ENCODE measurements around the gene NFS1. TPM values are rescaled to one million over a fixed set of nuclear protein-coding genes. Genes with fewer than 3 reads are reported as not detected.
"Not testable (repeated sequence)": the region's sequence is repeated elsewhere in the genome, so short reads cannot be mapped to it uniquely, and the experiment has no call there.

The NFS1 gene
- total and polyA plus RNA-seq, 3 donors from 2014 or later: 84.1 to 90.6 (median 86.6) TPM

GRCh38 chr20:35718972-35719635 is 20.0 kb upstream of the NFS1 start:
- intact Hi-C loops (cut with DNase I; ENCODE audit: low total_unique reads): no loop called here
- no peak for DNase-seq
- no peaks in the 10 kb centered on the region for H3K4me1 ChIP-seq
- WGBS, 2 donors: 81% methylated on average over 12 of the region's 12 CpGs
- no peak overlapping the region for H3K27ac ChIP-seq
- TF ChIP-seq POLR2A (IDR thresholded peaks at IDR 0.05): no peak
- TF ChIP-seq, protein P1, sequence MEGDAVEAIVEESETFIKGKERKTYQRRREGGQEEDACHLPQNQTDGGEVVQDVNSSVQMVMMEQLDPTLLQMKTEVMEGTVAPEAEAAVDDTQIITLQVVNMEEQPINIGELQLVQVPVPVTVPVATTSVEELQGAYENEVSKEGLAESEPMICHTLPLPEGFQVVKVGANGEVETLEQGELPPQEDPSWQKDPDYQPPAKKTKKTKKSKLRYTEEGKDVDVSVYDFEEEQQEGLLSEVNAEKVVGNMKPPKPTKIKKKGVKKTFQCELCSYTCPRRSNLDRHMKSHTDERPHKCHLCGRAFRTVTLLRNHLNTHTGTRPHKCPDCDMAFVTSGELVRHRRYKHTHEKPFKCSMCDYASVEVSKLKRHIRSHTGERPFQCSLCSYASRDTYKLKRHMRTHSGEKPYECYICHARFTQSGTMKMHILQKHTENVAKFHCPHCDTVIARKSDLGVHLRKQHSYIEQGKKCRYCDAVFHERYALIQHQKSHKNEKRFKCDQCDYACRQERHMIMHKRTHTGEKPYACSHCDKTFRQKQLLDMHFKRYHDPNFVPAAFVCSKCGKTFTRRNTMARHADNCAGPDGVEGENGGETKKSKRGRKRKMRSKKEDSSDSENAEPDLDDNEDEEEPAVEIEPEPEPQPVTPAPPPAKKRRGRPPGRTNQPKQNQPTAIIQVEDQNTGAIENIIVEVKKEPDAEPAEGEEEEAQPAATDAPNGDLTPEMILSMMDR (IDR thresholded peaks at IDR 0.05): no peak
- no peaks in the 10 kb centered on the region for H3K27me3 ChIP-seq
- H3K36me3 ChIP-seq (ENCODE audit: low read depth, missing control alignments): no peaks in the 10 kb centered on the region
- no peaks in the 10 kb centered on the region for H3K9me3 ChIP-seq
- no peak overlapping the region for H3K4me3 ChIP-seq

GRCh38 chr20:35718321-35718720 is 19.2 kb upstream of the NFS1 start:
- H3K4me3 ChIP-seq; H3K27ac ChIP-seq; DNase-seq; H3K9me3 ChIP-seq; H3K36me3 ChIP-seq (ENCODE audit: low read depth, missing control alignments); H3K27me3 ChIP-seq; intact Hi-C loops (cut with DNase I; ENCODE audit: low total_unique reads); H3K4me1 ChIP-seq: not testable (repeated sequence)
- 85 to 87% methylated on average over 8 of the region's 8 CpGs for WGBS, 2 donors

- H3K27me3 ChIP-seq: no peaks in the 10 kb centered on the region
- intact Hi-C loops (cut with DNase I; ENCODE audit: low total_unique reads): no loop called here
- no peaks in the 10 kb centered on the region for H3K36me3 ChIP-seq (ENCODE audit: low read depth, missing control alignments)
- H3K4me1 ChIP-seq: no peaks in the 10 kb centered on the region
- no peak overlapping the region for H3K27ac ChIP-seq
- no peak for TF ChIP-seq POLR2A (IDR thresholded peaks at IDR 0.05)
- TF ChIP-seq, protein P1 (IDR thresholded peaks at IDR 0.05): no peak
- WGBS, 2 donors: 93 to 95% methylated on average over 4 of the region's 4 CpGs
- no peak for DNase-seq
- no peaks in the 10 kb centered on the region for H3K9me3 ChIP-seq
- no peak overlapping the region for H3K4me3 ChIP-seq
Observed at GRCh38 chr20:35716330-35716729, 17.2 kb upstream of the NFS1 start.

DNA sequence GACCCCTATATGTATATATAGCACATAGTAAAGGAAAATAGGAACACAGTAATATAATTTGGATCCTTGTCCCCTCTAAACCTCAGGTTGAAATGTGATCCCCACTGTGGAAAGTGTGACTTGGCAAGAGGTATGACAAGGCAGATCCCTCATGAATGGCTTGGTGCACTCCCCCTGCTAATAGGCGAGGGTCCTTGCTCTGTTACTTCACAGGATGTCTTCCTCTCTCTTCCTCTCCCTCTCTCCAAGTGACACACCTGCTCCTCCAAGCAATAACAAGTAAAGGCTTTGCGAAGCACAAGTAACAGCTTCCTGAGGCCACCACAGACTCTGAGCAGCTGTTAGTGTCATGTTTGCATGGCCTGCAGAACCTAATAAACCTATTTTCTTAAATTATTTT is 16.5 kb upstream of the NFS1 start:
- no peak overlapping the region for H3K4me3 ChIP-seq
- DNase-seq: no peak
- no peak overlapping the region for H3K27ac ChIP-seq
- H3K9me3 ChIP-seq: no peaks in the 10 kb centered on the region
- TF ChIP-seq POLR2A (IDR thresholded peaks at IDR 0.05): no peak
- TF ChIP-seq, protein P1 (IDR thresholded peaks at IDR 0.05): no peak
- no peaks in the 10 kb centered on the region for H3K4me1 ChIP-seq
- no peaks in the 10 kb centered on the region for H3K36me3 ChIP-seq (ENCODE audit: low read depth, missing control alignments)
- no peaks in the 10 kb centered on the region for H3K27me3 ChIP-seq
- WGBS, 2 donors: 92 to 93% methylated on average over 2 of the region's 2 CpGs
- intact Hi-C loops (cut with DNase I; ENCODE audit: low total_unique reads): no loop called here

GRCh38 chr20:35714127-35714526 is 15.0 kb upstream of the NFS1 start:
- no peak overlapping the region for H3K27ac ChIP-seq
- no peaks in the 10 kb centered on the region for H3K9me3 ChIP-seq
- 58 to 62% methylated on average over 4 of the region's 4 CpGs for WGBS, 2 donors
- H3K36me3 ChIP-seq (ENCODE audit: low read depth, missing control alignments): no peaks in the 10 kb centered on the region
- no peaks in the 10 kb centered on the region for H3K4me1 ChIP-seq
- intact Hi-C loops (cut with DNase I; ENCODE audit: low total_unique reads): no loop called here
- no peak for DNase-seq
- H3K27me3 ChIP-seq: no peaks in the 10 kb centered on the region
- H3K4me3 ChIP-seq: no peak overlapping the region
- no peak for TF ChIP-seq POLR2A (IDR thresholded peaks at IDR 0.05)
- TF ChIP-seq, protein P1 (IDR thresholded peaks at IDR 0.05): no peak

DNA sequence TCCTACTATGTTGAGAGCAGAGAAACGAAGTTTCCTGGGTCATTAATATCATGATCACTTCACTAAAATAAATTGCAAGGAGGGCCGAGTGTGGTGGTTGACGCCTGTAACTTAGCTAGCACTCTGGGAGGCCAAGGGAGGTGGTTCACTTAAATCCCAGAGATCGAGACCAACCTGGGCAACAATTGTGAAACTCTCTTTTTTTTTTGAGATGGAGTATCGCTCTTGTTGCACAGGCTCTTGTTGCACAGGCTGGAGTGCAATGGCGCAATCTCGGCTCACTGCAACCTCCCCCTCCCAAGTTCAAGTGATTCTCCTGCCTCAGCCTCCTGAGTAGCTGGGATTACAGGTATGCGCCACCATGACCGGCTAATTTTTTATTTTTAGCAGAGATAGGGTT is 14.0 kb upstream of the NFS1 start:
- WGBS, 2 donors: 87 to 93% methylated on average over 8 to 9 of the region's 9 CpGs
- H3K9me3 ChIP-seq; intact Hi-C loops (cut with DNase I; ENCODE audit: low total_unique reads); H3K27ac ChIP-seq; DNase-seq; H3K4me1 ChIP-seq; H3K27me3 ChIP-seq; H3K4me3 ChIP-seq; H3K36me3 ChIP-seq (ENCODE audit: low read depth, missing control alignments): not testable (repeated sequence)
